ENCODE data around the gene OGFR.

The OGFR gene

DNA sequence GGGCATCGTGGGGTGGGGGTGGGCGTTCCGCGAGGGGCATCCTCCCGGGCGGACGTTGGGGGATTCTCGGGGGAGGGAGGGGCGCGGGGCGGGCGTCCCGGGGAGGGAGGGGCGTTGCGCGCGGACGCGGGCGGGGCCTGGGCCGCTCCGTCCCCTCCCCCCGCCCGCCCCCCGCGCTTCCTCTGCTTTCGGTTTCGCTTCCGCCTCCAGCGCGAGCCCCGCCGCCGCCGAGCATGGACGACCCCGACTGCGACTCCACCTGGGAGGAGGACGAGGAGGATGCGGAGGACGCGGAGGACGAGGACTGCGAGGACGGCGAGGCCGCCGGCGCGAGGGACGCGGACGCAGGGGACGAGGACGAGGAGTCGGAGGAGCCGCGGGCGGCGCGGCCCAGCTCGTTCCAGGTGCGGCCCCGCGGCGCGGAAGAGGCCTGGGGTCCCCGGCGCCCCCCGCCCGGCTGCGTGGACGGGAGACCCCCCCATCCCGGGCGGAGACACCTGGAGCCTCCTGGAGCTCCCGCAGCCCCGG is at the start of gene OGFR:
Gene OGFR, plus strand, starts transcription at position 209 of the 528 bp plus-strand sequence. Its CDS starts 25 bp downstream, at position 234.
- DNase-seq = peak; percentile 62 to 70 (median 66)

DNA sequence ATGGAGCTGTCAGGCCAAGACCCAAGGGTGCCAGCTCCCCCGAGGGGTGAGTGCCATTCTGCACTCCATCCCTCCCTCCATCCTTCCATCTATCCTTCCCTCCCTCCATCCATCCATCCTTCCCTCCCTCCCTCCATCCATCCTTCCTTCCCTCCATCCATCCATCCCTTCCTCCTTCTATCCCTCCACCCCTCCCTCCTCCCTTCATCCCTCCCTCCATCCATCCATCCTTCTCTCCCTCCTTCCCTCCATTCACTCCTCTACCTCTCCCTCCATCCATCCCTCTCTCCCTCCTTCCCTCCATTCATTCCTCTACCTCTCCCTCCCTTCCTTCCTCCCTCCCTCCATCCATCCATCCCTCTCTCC is 49.7 kb upstream of the OGFR start:
- no peak for DNase-seq

- no peak for DNase-seq
Measured at GRCh38 chr20:62755817-62756724, 48.6 kb upstream of the OGFR start.

DNA sequence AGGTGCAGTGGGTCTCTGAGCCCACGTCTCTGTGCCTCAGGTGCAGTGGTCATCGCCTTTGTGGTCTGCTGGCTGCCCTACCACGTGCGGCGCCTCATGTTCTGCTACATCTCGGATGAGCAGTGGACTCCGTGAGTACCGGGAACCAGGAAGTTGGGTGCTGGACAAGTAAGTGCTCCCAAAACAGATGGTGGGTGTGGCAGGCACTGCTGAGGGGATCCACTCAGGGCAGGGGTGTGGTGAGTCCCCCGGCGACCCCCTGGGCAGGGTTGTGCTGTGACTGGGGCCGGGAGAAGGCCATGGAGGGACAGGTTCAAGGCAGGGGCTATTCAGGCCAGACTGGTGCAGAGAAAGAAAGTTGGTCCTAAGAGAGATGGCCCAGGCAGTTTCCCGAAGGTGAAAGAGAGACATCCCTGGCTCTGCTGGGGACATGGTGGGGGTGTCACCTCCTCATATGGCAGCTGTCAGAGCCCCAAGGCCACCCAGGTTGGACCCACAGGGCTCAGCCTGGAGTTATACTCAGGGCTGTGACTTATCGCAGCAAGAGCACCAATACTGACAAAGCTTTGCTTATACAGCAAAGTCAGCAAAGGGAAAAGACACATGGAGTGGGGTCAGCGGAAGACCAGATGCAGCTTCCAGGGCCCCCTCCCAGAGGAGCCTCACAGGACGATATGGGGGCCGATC is 46.3 kb upstream of the OGFR start:
- DNase-seq = no peak

DNA sequence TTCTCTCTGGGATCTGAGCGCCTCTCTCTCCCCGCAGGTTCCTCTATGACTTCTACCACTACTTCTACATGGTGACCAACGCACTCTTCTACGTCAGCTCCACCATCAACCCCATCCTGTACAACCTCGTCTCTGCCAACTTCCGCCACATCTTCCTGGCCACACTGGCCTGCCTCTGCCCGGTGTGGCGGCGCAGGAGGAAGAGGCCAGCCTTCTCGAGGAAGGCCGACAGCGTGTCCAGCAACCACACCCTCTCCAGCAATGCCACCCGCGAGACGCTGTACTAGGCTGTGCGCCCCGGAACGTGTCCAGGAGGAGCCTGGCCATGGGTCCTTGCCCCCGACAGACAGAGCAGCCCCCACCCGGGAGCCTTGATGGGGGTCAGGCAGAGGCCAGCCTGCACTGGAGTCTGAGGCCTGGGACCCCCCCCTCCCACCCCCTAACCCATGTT is 44.6 kb upstream of the OGFR start:
- DNase-seq = no peak

DNA sequence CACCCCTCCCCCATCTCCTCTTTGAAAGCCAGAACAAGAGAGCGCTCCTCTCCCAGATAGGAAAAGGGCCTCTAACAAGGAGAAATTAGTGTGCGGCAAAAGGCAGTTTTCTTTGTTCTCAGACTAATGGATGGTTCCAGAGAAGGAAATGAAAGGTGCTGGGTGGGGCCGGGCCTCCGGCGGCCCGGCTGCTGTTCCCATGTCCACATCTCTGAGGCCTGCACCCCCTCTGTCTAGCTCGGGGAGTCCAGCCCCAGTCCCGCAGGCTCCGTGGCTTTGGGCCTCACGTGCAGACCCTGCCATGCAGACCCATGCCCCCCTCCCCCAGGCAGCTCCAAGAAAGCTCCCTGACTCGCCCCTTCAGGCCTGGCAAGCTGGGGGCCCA is 44.2 kb upstream of the OGFR start:
- DNase-seq = no peak

DNA sequence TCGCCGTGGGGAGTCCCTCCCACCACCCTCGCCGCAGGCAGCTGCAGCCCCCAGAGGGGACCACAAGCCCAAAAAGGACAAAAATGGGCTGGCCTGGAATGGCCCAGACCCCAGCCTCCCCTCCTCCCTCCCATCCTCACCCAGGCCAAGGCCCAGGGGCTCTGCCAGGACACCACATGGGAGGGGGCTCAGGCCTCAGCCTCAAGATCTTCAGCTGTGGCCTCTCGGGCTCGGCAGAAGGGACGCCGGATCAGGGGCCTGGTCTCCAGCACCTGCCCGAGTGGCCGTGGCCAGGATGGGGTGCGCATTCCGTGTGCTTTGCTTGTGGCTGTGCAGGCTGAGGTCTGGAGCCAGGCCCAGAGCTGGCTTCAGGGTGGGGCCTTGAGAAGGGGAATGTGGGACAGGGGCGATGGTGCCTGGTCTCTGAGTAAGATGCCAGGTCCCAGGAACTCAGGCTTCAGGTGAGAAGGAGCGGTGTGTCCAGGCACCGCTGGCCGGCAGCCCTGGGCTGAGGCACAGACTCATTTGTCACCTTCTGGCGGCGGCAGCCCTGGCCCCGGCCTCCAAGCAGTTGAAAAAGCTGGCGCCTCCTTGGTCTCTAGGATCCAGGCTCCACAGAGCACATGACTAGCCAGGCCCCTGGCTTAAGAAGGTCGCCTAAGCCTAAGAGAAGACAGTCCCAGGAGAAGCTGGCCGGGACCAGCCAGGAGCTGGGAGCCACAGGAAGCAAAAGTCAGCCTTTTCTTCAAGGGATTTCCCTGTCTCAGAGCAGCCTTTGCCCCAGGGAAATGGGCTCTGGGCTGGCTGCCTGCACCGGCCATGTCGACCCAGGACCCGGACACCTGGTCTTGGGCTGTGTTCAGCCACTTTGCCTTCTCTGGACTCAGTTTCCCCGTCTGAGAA is 43.5 kb upstream of the OGFR start:
- DNase-seq = no peak

- no peak for DNase-seq
Measured at GRCh38 chr20:62761759-62762131, 42.9 kb upstream of the OGFR start.

DNA sequence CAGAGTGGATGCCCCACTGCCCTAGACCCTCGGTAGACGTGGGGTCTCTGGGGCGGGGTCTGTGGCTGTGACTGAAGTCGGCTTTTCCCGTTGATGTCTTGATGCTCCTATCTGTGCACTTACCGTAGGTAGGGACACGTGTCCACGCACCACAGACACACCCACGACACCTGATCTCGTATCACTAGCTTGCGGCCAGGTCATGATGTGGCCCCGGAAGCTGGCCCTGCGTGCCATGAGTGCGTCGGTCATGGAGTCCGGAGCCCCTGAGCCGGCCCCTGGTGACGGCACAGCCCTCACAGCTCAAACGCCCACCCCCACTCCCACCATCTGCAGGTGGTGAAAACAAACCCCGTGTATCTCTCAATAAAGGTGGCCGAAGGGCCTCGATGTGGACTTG is 42.3 kb upstream of the OGFR start:
- DNase-seq = no peak

DNA sequence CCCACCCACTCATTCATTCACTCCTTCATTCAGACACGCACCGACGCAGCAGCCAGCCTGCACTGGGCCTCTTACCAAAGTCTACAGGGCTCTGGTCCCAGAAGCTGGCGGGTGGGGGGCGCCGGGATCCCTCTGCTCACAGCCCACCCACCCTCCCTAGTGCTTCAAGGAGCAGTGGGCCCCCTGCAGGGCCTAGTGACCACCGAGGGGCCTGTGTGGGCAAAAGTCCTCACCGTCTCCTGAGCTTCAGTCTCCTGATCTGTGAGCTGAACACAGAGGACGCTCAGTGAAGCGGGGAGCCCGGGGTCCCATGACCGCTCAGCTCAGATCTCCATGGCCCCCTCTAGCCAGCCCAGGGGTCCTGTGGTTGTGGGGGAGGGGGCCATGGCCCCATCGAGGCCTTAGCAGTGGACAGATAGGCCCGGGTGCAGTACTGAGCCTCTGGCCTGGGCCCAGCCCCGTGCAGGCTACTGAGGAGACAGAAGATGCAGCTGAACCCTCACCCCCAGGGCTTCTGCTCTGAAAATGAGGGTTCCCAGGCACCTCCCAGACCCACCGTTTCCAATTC is 41.8 kb upstream of the OGFR start:
- DNase-seq = no peak

- DNase-seq = no peak
Measured at GRCh38 chr20:62763404-62763803, 41.2 kb upstream of the OGFR start.

DNA sequence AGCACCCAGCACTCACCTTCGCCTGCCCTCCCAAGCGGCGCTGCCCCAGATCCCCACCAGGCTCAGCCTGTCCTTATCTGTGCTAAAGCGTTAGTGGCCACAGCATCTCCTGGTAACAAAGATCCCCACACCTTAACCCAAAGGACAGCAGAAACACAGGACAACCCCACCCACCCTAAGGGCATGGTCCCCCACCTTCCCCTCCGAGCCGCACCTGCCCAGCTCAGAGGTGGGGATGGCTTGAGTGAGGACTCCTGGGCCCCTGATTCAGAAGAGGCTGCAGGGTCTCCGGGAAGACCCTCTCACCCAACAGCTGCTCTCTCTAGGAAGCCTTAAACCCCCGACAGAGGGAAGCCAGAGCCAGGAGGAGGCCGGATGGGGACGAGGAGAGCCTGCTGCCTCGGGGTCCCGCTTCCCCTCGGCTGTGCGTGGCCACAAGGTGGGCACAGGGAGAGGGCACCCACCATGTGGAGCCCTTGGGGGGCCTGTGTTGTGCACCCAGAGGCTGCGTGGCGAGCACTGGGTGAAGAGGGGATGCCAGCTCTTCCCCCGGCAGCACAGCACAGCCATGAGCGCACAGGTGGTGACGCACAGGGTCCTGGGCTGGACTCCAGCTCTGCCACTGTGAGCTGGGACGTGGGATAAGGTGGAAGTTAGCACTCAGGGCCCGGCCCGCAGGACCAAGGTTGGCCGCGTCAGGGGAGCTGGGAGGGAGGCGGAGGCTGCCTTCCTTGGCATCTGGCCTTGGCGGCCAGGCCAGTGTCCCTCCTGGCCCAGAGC is 40.3 kb upstream of the OGFR start:
- DNase-seq = no peak

DNA sequence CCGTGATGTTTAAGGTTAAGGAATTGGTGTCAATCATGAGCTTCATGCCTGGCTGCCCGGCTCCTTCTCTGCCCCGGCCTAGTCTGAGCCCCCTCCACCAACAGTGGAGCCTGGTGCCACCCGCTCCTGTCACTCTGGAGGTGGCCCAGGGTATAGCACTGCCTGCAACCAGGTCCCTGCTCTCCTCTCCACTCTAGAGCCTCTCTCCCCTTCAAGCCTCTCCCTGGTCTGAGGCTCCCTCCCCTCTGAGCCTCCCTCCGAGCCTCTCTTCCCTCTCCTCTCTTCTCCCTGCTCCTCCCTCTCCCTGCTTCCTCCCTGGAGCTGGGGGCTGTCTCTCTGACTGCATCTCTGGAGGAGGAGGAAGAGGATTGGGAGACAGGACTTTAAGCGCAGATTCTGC is 39.6 kb upstream of the OGFR start:
- no peak for DNase-seq

GRCh38 chr20:62765432-62766070 is 39.1 kb upstream of the OGFR start:
- DNase-seq = no peak

DNA sequence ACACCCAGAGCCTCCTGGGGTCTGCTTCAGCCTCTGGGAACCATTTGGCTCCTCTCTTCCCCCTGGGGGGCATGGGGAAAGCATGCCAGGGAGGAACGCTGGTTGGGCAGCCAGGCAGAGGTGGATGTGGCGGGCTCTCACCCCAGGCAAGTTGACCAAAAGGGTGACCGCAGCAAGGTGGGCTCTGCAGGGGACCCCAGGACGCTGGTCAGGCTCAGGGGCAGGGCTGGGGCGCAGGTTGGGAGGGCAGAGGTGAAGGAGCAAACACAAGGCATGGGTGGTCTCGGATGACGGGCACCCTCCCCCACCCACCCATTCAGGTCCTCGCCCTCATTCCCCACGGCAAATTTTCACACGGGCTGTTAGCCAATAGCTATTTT is 38.6 kb upstream of the OGFR start:
- DNase-seq = no peak

DNA sequence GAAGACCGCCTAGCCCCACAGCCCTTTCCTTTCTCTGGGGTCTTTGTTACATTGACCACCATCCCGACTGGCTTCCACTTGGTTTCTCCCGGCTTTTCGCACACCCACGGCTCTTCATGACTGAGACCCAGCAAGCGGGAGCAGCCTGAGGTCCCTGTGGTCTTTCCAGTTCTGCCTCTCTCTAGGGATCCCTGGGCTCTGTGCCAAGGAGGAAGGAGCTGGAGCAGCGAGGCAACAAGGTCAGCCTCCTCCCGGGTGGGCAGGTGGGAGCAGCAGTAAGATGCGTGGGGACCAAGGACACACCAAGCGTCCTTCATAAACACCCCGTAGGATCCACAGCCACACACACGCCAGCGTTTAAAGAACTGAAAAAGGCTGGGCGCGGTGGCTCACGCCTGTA is 37.9 kb upstream of the OGFR start:
- DNase-seq = no peak

GRCh38 chr20:62768234-62768546 is 36.4 kb upstream of the OGFR start:
- no peak for DNase-seq

DNA sequence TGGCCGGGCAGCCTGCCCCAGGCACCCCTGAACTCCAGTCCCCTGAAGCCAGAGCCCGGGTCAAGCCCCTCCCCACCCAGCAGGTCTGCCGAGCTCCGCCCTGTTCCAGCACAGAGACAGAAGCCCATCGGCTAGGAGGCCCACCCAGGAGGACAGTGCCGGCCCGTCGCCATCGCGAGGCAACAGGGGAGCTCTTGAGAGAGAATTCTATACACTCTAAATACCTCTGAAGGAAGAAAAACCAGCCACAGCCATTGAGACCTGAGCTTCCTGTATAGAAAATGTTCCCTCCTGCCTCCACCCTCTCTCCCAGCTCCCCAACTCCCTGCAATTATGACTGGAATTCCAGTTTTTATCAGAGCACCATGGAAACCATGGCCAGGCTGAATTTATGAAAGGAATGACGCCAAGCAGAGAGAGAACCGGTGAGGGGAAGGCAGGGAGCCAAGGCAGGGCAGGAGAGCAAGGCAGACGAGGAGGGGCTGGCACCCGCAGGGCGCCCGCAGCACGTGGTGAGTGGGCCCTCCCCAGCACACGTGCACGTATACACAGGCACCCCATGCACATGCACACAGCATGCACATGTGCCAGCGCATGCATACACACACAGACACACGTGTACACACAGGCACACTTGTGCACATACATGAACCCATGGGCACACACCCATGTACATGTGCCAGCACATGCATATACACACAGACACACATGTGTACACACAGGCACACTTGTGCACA is 35.9 kb upstream of the OGFR start:
- no peak for DNase-seq

GRCh38 chr20:62769346-62770071 is 35.1 kb upstream of the OGFR start:
- no peak for DNase-seq
